Activated T-cell treated with anti-CD3 and anti-CD28 coated beads, Interleukin-2, amount 50 U/mL, for 4 hours (primary cell): ENCODE results near the gene ZSCAN5B. TPM values are rescaled to one million over a fixed set of nuclear protein-coding genes. Genes with fewer than 3 reads are reported as not detected.
"Not testable (repeated sequence)": the region's sequence is repeated elsewhere in the genome, so short reads cannot be mapped to it uniquely, and the experiment has no call there.

ENCODE experiments used
- ATAC-seq, 2 donors: fragments of 200-7000 bp; cut with Tn5 transposase; one replicate each; pipeline ENCODE4 v1.10.0; 2021
- DNase-seq: peaks from one replicate; pipeline ENCODE4 v3.0.0-alpha.2; 2020
- H3K27me3 Mint-ChIP-seq: one replicate; pipeline ENCODE4 v1.8.0; 2021; ENCODE audit warnings: low read depth, mixed read lengths
- H3K36me3 Mint-ChIP-seq: one replicate; pipeline ENCODE4 v1.8.0; 2022; ENCODE audit warnings: mixed read lengths; ENCODE audit not compliant: insufficient read depth
- H3K4me1 Mint-ChIP-seq: one replicate; pipeline ENCODE4 v1.8.0; 2021; ENCODE audit warnings: low read depth, mixed read lengths
- H3K4me3 Mint-ChIP-seq: one replicate; pipeline ENCODE4 v1.8.0; 2021; ENCODE audit warnings: mild to moderate bottlenecking, moderate library complexity, mixed read lengths
- H3K9me3 Mint-ChIP-seq: one replicate; pipeline ENCODE4 v1.8.0; 2021; ENCODE audit warnings: mixed read lengths
- total RNA-seq, 3 donors: library from RNA; stranded (reverse); gene quantifications; one replicate each; pipeline ENCODE4 v1.2.1, GENCODE V29; 2021

ZSCAN5B gene
- total RNA-seq, 3 donors from 2014 or later, result not detected

DNA sequence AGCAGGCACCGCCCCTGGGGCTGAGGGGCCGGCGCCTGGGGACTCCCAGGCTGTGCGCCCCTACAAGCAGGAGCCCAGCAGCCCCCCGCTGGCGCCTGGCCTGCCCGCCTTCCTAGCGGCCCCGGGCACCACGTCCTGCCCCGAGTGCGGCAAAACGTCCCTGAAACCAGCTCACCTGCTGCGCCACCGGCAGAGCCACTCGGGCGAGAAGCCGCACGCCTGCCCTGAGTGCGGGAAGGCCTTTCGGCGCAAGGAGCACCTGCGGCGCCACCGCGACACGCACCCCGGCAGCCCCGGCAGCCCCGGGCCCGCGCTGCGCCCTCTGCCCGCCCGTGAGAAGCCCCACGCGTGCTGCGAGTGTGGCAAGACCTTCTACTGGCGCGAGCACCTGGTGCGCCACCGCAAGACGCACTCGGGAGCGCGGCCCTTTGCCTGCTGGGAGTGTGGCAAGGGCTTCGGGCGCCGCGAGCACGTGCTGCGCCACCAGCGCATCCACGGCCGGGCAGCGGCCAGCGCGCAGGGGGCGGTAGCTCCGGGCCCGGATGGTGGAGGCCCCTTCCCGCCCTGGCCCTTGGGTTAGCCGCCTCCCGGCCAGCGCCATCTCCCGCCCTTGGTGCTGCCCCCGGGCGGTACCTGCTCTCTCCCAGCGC is 37.8 kb downstream of the ZSCAN5B start:
- H3K36me3 Mint-ChIP-seq, result peaks cover 20% of the 10 kb centered on the region
- no peak for ATAC-seq
- no peaks in the 10 kb centered on the region for H3K9me3 Mint-ChIP-seq
- no peak overlapping the region for H3K4me3 Mint-ChIP-seq
- H3K4me1 Mint-ChIP-seq, result peaks cover 3% of the 10 kb centered on the region
- no peaks in the 10 kb centered on the region for H3K27me3 Mint-ChIP-seq
- DNase-seq, result no peak

DNA sequence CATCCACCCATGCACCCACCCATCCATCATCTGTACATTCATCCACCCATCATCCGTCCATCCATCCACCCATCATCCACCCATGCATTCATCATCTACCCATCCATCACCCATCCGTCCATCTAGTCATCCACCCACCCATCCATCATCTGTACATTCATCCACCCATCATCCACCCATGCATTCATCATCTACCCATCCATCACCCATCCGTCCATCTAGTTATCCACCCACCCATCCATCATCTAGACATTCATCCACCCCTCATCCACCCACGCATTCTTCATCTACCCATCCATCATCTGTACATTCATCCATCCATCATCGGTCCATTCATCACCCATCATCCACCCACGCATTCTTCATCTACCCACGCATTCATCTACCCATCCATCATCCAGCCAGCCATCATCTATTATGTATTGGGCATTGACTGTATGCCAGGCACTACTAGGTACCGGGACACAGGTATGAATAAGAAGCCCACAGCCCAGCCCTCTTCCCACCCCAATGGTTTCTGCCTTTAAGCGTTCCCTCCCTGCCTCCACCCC is 38.5 kb downstream of the ZSCAN5B start:
- DNase-seq (no peak), ATAC-seq (no peak)
- Mint-ChIP-seq H3K36me3 (peaks cover 20% of the 10 kb centered on the region), H3K4me3 (no peak overlapping the region), H3K9me3 (no peaks in the 10 kb centered on the region), H3K4me1 (peaks cover 3% of the 10 kb centered on the region), H3K27me3 (no peaks in the 10 kb centered on the region)

DNA sequence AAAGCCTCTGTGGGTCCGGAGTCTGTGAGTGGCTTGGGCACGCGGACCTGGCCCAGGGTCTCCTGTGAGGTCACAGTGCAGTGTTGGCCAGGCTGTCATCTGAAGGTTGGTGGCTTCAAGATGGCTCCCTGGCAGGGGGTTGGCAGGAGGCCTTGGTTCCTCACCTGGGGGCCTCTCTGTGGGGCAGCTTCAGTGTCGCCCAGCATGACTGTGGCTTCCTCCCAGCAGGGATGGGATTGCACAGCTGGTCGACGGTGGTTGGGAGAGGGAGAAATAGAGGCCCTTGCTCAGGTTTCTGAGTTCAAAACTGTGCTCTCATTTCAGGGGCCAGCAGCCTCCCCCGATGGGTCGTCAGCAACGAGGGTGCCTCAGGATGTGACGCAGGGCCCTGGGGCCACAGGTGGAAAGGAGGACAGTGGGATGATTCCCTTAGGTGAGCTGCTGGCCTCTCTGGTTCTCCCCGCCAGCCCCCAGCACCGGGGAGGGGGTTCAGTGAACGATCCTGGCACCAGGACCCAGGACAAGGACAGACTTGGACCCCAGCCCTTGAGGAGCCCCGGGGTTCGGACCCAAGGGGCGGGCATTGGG is 39.3 kb downstream of the ZSCAN5B start:
- peaks cover 5% of the 10 kb centered on the region for H3K4me1 Mint-ChIP-seq

DNA sequence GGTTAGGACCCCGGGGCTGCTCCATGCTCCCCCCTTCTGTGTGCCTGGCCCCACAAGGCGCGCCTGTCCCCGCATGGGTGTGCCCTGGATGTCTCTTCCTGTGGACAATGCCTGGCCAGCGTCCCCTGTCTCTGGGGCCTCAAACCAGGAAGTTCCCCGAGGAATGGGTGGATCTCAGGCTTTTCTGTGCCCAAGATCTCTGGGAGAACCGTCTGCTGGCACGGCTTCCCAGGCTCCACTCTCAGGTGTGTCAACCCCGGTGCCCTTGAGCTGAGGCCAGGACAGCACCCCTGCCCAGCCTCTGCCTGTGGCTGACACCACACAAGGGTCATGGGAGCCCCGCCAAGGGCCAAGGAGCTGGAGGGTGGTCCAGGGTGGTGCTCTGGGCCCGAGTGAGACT is 40.8 kb downstream of the ZSCAN5B start:
- ATAC-seq (no peak), DNase-seq (no peak)
- Mint-ChIP-seq H3K4me3 (no peak overlapping the region), H3K9me3 (no peaks in the 10 kb centered on the region), H3K4me1 (peaks cover 2% of the 10 kb centered on the region), H3K36me3 (peaks cover 25% of the 10 kb centered on the region), H3K27me3 (no peaks in the 10 kb centered on the region)

More for the DNA sequence above, 39.3 kb downstream of the ZSCAN5B start:
- Mint-ChIP-seq H3K27me3 (no peaks in the 10 kb centered on the region), H3K4me3 (no peak overlapping the region), H3K9me3 (no peaks in the 10 kb centered on the region), H3K36me3 (peaks cover 25% of the 10 kb centered on the region)
- ATAC-seq (no peak), DNase-seq (no peak)

DNA sequence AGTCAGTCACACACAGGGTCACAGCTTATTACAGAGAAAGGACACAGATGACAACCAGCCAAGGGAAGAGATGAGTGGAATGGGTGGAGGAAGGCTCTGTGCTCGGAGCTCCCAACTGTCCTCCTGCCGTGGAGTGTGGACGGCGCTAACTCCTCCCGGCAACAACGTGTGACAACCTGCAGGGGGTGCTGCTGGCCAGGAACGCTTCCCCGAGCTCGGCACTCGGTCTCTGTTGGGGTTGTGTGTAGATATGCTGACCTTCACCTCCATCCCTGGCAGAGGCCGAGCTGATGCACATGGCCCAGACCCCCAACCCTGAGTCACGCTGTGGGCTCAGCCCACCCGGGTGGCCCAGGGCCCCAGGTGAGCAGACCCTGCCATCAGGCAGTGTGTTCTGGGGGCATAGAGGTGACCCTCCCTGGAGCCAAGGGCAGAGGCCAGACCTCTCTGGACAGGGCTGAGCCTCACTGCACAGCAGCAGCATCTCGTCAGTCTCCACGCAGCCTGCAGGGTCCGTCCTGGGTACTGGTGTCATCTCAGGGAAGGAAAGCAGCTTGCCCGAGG is 42.4 kb downstream of the ZSCAN5B start:
- DNase-seq (no peak), ATAC-seq (no peak)
- Mint-ChIP-seq H3K36me3 (peaks cover 28% of the 10 kb centered on the region), H3K9me3 (no peaks in the 10 kb centered on the region), H3K4me3 (no peak overlapping the region), H3K4me1 (peaks cover 3% of the 10 kb centered on the region), H3K27me3 (no peaks in the 10 kb centered on the region)

DNA sequence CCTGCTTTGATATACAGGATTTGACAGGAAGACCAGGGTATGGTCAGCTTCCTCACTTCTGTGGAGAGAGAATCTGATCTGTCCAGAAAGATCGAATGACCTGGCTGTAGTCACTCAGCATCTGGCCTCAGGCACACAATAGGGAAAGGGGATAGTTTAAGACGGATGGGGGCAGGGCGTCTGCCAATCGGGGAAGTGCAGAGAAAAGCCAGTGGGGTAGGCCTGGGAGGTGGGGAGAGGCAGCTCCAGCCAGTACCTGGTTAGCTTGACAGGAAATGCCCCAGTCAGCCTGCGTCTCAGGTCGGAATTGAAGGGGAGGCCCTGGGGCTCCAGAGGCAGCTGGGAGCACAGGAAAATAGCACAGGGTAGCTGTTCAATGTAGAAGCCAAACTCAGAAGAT is 44.1 kb downstream of the ZSCAN5B start:
- Mint-ChIP-seq H3K4me1 (peaks cover 4% of the 10 kb centered on the region), H3K9me3 (no peaks in the 10 kb centered on the region), H3K36me3 (peaks cover 30% of the 10 kb centered on the region)

DNA sequence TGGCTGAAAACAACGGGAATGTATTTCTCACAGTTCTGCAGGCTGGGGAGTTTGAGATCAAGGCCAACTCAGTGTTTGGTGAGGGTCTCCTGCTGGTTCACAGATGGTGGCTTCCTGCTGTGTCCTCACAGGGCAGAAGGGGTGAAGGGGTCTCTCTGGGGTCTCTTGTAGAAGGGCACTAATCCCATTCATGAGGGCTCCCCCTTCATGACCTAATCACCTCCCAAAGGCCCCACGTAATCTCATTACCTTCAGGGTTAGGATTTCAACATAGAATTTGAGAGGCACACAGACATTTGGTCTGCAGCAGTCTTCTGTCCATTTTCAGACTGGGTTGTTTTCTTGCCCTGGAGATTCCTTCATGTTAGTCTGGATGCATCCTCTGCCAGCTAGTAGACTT is 44.9 kb downstream of the ZSCAN5B start:
- Mint-ChIP-seq H3K4me1 (peaks cover 4% of the 10 kb centered on the region), H3K36me3 (peaks cover 30% of the 10 kb centered on the region), H3K4me3 (no peak overlapping the region), H3K9me3 (no peaks in the 10 kb centered on the region), H3K27me3 (no peaks in the 10 kb centered on the region)
- DNase-seq (no peak), ATAC-seq (no peak)

More for the DNA sequence above, 44.1 kb downstream of the ZSCAN5B start:
- DNase-seq (no peak), ATAC-seq (no peak)
- Mint-ChIP-seq H3K4me3 (no peak overlapping the region), H3K27me3 (no peaks in the 10 kb centered on the region)

DNA sequence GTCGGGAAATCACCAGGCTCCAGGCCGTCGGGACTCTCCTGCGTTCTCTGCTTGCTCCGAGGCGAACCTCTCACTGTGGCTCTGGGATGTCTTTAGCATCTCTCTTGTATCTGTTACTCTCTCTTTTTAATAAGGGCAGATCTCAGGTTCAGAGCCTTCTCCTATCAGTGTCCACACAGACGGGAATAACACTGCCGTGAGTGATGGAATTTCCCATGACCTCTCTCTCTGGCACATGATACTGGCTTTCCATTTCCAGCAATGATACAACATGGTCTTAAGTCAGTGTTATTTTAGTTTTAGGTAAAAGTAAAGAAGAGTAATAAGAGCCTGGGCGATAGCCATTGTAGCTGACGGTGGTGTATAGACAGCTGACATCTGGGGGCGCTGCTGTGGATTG is 47.2 kb downstream of the ZSCAN5B start:
- no peaks in the 10 kb centered on the region for H3K27me3 Mint-ChIP-seq
- DNase-seq (no peak), ATAC-seq (no peak)
- peaks cover 22% of the 10 kb centered on the region for H3K36me3 Mint-ChIP-seq
- H3K4me1 Mint-ChIP-seq, result peaks cover 4% of the 10 kb centered on the region
- no peaks in the 10 kb centered on the region for H3K9me3 Mint-ChIP-seq
- no peak overlapping the region for H3K4me3 Mint-ChIP-seq

DNA sequence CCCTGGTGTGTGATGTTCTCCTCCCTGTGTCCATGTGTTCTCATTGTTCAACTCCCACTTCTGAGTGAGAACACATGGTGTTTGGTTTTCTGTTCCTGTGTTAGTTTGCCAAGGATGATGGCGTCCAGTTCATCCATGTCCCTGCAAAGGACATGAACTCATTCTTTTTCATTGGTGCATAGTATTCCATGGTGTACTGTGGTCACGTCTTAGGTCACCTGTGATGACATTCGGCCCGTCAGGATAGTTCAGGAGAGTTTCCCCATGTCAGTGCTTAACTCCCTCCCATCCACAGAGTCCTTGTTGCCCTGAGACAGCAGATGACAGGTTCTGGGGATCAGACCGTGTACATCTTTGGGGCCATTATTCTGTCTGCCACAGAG is 47.9 kb downstream of the ZSCAN5B start:
- Mint-ChIP-seq H3K9me3 (no peaks in the 10 kb centered on the region), H3K4me1 (peaks cover 4% of the 10 kb centered on the region), H3K36me3 (peaks cover 22% of the 10 kb centered on the region), H3K4me3 (no peak overlapping the region), H3K27me3 (no peaks in the 10 kb centered on the region)
- no peak for ATAC-seq
- no peak for DNase-seq

DNA sequence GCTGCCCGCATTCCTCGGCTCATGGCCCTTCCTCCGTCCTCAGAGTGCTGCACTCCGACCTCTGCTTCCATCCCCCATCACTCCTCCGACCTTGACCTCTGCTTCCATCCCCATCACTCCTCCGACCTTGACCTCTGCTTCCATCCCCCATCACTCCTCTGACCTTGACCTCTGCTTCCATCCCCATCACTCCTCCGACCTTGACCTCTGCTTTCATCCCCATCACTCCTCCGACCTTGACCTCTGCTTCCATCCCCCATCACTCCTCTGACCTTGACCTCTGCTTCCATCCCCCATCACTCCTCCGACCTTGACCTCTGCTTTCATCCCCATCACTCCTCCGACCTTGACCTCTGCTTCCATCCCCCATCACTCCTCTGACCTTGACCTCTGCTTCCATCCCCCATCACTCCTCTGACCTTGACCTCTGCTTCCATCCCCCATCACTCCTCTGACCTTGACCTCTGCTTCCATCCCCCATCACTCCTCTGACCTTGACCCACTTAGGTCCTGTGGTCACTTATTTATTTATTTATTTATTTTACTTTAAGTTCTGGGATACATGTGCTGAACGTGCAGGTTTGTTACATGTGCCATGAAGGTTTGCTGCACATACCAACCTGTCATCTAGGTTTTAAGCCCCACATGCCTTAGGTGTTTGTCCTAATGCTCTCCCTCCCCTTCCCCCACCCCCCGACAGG is 48.5 kb downstream of the ZSCAN5B start:
- not testable (repeated sequence) for H3K4me1 Mint-ChIP-seq, H3K27me3 Mint-ChIP-seq, H3K4me3 Mint-ChIP-seq, H3K9me3 Mint-ChIP-seq, ATAC-seq, DNase-seq
- H3K36me3 Mint-ChIP-seq, result peaks cover 22% of the 10 kb centered on the region

DNA sequence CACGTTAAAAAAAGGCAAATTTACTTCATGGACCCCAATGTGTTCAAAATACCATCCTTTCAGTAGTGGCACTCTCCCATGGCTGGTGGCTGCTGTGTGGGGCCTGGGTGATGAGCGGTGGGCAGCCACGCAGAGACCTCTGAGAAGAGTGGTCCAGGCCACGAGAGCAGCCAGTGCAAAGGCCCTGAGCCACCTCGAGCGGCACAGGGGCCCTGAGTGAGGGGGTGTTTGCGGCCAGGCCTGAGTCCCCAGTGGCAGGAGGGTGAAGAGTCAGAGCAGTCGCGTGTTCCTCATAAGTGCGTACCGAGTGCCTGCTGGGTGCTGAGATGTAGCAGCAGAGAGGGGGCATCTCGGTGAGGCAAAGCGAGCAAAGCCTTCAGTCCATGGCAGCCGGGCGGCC is 49.5 kb downstream of the ZSCAN5B start:
- Mint-ChIP-seq H3K27me3 (no peaks in the 10 kb centered on the region), H3K4me3 (no peak overlapping the region), H3K36me3 (peaks cover 16% of the 10 kb centered on the region), H3K9me3 (no peaks in the 10 kb centered on the region), H3K4me1 (peaks cover 10% of the 10 kb centered on the region)
- ATAC-seq, result no peak
- no peak for DNase-seq

DNA sequence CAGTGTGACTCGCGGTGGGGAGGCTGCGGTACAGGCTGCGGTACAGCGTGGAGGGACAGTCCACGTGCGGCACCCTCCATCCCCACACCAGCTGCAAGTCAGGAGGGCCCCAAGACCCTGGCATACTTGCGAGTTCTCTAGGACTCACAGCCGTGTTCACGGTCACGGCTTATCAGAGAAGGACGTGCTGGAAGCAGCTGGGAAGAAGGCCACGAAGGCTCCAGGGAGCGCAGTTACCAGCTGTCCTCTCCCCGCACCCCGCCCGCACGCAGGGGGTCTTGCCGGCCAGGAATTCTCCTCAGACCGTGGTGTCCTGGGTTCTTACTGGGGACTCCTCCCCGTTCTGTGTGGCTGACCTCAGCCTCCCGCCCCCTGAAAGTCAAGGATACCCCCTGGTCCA is 50.3 kb downstream of the ZSCAN5B start:
- H3K27me3 Mint-ChIP-seq, result no peaks in the 10 kb centered on the region
- no peaks in the 10 kb centered on the region for H3K9me3 Mint-ChIP-seq
- H3K4me3 Mint-ChIP-seq, result no peak overlapping the region
- no peak for ATAC-seq
- H3K4me1 Mint-ChIP-seq, result peaks cover 11% of the 10 kb centered on the region
- DNase-seq, result no peak
- peaks cover 16% of the 10 kb centered on the region for H3K36me3 Mint-ChIP-seq

DNA sequence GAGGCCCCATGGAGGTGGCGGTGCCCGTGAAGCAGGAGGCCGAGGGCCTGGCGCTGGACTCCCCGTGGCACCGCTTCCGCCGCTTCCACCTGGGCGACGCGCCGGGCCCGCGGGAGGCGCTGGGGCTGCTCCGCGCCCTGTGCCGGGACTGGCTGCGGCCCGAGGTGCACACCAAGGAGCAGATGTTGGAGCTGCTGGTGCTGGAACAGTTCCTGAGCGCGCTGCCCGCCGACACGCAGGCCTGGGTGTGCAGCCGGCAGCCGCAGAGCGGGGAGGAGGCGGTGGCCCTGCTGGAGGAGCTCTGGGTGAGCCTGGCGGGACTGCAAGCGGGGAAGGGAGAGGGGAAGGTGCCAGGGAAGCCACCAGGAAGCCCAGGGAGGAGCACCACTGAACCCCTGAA is 50.7 kb downstream of the ZSCAN5B start:
- H3K27me3 Mint-ChIP-seq, result no peaks in the 10 kb centered on the region
- H3K36me3 Mint-ChIP-seq, result peaks cover 16% of the 10 kb centered on the region
- H3K9me3 Mint-ChIP-seq, result no peaks in the 10 kb centered on the region
- DNase-seq (no peak), ATAC-seq (no peak)
- peaks cover 15% of the 10 kb centered on the region for H3K4me1 Mint-ChIP-seq
- H3K4me3 Mint-ChIP-seq, result no peak overlapping the region

DNA sequence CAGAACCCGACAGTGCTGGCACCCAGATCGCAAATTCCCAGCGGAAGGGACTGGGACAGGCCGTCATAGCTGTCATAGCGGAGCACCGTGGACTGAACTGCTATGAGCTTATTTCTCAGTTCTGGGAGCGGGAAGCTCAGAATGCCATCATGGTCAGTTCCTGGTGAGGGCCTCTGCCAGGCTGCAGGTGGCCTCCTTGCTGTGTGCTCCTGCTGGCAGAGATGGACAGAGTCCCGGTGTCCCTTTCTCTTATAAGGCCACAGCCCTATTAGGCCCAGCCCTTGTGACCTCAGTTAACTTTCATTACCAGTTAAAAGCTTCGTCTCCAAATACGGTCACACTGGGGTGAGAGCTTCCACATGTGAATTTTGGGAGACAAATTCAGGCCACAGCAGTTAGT is 51.9 kb downstream of the ZSCAN5B start:
- H3K36me3 Mint-ChIP-seq, result peaks cover 16% of the 10 kb centered on the region
- peaks cover 17% of the 10 kb centered on the region for H3K4me1 Mint-ChIP-seq
- DNase-seq, result no peak
- no peaks in the 10 kb centered on the region for H3K9me3 Mint-ChIP-seq
- H3K27me3 Mint-ChIP-seq, result no peaks in the 10 kb centered on the region
- ATAC-seq, result no peak
- no peak overlapping the region for H3K4me3 Mint-ChIP-seq
